HL-60 (cell line): ENCODE data around the gene CYB561D2.

ENCODE experiments used
- DNase-seq, 2 experiments: peaks; one replicate each; pipeline ENCODE4 v3.0.0-alpha.2; 2010 to 2020; ENCODE audit warnings: low read depth in 1 of 2, low spot score in 1 of 2
- H3K27ac ChIP-seq: fragments of 250-450 bp; sonication (Bioruptor Pico); replicated peaks from 2 replicates; pipeline ENCODE4 v1.5.1; 2020; ENCODE audit warnings: mild to moderate bottlenecking, moderate library complexity
- H3K27me3 ChIP-seq: fragments of 250-450 bp; sonication (Bioruptor Pico); 2 replicates; pipeline ENCODE4 v1.5.1; 2021; ENCODE audit warnings: mild to moderate bottlenecking, moderate library complexity; ENCODE audit not compliant: insufficient read depth, poor library complexity, severe bottlenecking
- H3K4me3 ChIP-seq: replicated peaks from 2 replicates; pipeline ENCODE4 v1.5.1; 2011; ENCODE audit warnings: mild to moderate bottlenecking, control low read depth, low read length; ENCODE audit not compliant: insufficient read depth
- GABPA ChIP-seq: IDR thresholded peaks from 2 replicates; pipeline ENCODE4 v1.6.1; 2012; ENCODE audit warnings: low read depth
- POLR2AphosphoS5 ChIP-seq: IDR thresholded peaks from 2 replicates; pipeline ENCODE4 v1.6.1; 2012; ENCODE audit warnings: low read depth
- SPI1 ChIP-seq: IDR thresholded peaks from 2 replicates; pipeline ENCODE4 v1.6.1; 2012; ENCODE audit warnings: low read depth, mild to moderate bottlenecking, borderline replicate concordance
- TF ChIP-seq, protein P1 (sequence below): IDR thresholded peaks from 2 replicates; pipeline ENCODE4 v1.6.1; 2012; ENCODE audit warnings: low read depth; ENCODE audit not compliant: insufficient replicate concordance
- TF ChIP-seq, protein P2 (sequence below): IDR thresholded peaks from one replicate; pipeline ENCODE4 v1.5.1; 2011; ENCODE audit warnings: low read length, control low read depth, inconsistent platforms; ENCODE audit not compliant: insufficient read depth

CYB561D2 gene

DNA sequence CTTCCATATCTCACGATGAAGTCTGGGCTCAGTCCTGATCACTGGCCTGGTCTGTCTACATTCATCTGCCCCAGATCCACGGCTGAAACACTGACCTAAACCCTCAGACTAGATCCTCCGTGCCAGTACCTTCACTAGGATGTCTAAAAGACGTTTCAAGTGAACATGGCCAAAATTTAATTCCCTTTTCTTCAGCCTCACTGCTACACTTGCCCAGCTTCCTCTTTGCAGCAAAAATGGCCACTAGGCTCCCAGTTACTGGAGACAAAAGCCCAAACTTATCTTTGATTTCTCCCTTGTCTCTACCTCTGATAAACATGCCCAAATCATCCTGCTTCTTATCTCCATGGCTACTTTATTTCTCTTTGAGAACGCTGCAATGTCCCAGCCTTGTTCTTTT lies 11.7 kb upstream of the CYB561D2 start:
- H3K27me3 ChIP-seq, result no peaks in the 10 kb centered on the region
- peak overlapping the region; percentile 68 for H3K4me3 ChIP-seq
- peak in 1 of 2 experiments; percentile 64 for DNase-seq
- peak overlapping the region; percentile 99 for H3K27ac ChIP-seq
- TF ChIP-seq SPI1 (peak; percentile 54; the same call in 1 of the 2 replicates), POLR2AphosphoS5 (no peak)

DNA sequence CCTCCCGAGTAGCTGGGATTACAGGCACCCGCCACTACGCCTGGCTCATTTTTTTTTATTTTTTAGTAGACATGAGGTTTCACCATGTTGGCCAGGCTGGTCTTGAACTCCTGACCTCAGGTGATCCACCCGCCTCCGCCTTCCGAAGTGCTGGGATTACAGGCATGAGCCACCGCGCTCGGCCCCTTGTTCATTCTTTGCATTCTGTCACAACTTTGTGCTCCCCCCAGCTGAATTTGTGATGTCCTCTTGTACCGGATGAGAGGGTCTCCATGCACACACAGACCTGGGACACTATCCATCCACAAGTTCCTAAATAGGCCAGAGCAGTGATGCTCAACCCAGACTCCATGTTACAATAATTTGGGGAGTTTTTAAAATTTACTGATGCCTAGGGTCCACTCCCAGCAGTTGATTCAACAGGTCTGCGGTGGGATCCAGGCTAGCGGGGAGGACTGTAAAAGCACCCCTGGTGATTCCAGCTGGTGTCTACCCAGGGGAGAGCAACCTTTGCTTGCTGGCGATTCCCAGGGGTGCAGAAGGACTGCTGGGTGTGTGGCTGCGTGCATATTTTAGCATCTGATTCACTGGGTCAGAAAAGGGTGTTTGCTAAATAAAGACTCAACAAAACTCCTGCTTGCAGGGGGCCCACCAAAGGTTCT lies 11.0 kb upstream of the CYB561D2 start:
- DNase-seq, result no peak
- no peak for TF ChIP-seq GABPA
- no peak for TF ChIP-seq SPI1
- TF ChIP-seq, protein P1, sequence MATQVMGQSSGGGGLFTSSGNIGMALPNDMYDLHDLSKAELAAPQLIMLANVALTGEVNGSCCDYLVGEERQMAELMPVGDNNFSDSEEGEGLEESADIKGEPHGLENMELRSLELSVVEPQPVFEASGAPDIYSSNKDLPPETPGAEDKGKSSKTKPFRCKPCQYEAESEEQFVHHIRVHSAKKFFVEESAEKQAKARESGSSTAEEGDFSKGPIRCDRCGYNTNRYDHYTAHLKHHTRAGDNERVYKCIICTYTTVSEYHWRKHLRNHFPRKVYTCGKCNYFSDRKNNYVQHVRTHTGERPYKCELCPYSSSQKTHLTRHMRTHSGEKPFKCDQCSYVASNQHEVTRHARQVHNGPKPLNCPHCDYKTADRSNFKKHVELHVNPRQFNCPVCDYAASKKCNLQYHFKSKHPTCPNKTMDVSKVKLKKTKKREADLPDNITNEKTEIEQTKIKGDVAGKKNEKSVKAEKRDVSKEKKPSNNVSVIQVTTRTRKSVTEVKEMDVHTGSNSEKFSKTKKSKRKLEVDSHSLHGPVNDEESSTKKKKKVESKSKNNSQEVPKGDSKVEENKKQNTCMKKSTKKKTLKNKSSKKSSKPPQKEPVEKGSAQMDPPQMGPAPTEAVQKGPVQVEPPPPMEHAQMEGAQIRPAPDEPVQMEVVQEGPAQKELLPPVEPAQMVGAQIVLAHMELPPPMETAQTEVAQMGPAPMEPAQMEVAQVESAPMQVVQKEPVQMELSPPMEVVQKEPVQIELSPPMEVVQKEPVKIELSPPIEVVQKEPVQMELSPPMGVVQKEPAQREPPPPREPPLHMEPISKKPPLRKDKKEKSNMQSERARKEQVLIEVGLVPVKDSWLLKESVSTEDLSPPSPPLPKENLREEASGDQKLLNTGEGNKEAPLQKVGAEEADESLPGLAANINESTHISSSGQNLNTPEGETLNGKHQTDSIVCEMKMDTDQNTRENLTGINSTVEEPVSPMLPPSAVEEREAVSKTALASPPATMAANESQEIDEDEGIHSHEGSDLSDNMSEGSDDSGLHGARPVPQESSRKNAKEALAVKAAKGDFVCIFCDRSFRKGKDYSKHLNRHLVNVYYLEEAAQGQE, result no peak
- TF ChIP-seq POLR2AphosphoS5, result no peak
- TF ChIP-seq, protein P2, sequence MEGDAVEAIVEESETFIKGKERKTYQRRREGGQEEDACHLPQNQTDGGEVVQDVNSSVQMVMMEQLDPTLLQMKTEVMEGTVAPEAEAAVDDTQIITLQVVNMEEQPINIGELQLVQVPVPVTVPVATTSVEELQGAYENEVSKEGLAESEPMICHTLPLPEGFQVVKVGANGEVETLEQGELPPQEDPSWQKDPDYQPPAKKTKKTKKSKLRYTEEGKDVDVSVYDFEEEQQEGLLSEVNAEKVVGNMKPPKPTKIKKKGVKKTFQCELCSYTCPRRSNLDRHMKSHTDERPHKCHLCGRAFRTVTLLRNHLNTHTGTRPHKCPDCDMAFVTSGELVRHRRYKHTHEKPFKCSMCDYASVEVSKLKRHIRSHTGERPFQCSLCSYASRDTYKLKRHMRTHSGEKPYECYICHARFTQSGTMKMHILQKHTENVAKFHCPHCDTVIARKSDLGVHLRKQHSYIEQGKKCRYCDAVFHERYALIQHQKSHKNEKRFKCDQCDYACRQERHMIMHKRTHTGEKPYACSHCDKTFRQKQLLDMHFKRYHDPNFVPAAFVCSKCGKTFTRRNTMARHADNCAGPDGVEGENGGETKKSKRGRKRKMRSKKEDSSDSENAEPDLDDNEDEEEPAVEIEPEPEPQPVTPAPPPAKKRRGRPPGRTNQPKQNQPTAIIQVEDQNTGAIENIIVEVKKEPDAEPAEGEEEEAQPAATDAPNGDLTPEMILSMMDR, result no peak
- no peaks in the 10 kb centered on the region for H3K27me3 ChIP-seq
- peak overlapping the region; percentile 99 for H3K27ac ChIP-seq
- H3K4me3 ChIP-seq, result peak overlapping the region; percentile 68

DNA sequence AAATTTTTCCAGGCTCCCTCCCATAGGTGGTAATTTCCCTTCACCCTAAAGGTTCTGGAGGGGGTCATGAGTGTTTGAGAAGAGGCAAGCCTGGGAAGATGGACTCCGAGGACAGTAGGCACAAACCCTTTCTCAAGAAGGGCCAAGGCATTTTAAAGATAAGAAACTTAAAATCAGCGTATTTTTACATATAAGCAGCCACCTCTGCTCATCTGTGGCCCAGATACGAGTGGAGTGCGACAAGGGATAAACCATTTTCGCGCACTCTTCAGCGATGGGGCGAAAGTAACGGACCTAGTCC lies 10.6 kb upstream of the CYB561D2 start:
- peak overlapping the region; percentile 99 for H3K27ac ChIP-seq
- H3K27me3 ChIP-seq, result no peaks in the 10 kb centered on the region
- H3K4me3 ChIP-seq, result peak overlapping the region; percentile 68
- TF ChIP-seq, protein P2, result no peak
- TF ChIP-seq SPI1, result no peak
- TF ChIP-seq, protein P1, result no peak
- TF ChIP-seq GABPA, result no peak
- TF ChIP-seq POLR2AphosphoS5, result no peak
- no peak for DNase-seq

DNA sequence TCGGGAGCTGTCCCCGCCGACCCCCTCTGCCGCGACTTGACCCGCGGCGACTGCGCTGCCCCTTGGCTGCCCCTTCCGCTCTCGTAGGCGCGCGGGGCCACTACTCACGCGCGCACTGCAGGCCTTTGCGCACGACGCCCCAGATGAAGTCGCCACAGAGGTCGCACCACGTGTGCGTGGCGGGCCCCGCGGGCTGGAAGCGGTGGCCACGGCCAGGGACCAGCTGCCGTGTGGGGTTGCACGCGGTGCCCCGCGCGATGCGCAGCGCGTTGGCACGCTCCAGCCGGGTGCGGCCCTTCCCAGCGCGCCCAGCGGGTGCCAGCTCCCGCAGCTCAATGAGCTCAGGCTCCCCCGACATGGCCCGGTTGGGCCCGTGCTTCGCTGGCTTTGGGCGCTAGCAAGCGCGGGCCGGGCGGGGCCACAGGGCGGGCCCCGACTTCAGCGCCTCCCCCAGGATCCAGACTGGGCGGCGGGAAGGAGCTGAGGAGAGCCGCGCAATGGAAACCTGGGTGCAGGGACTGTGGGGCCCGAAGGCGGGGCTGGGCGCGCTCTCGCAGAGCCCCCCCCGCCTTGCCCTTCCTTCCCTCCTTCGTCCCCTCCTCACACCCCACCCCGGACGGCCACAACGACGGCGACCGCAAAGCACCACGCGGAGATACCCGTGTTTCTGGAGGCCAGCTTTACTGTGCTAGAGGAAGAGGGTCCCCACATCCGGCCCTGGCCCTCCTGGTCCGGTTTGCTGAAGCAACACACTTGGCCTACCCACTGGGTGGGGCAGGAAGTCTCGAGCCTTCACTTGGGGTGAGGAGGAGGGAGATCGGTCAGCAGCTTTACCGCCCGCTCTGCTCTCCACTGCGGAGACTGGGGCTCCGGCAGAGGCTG lies 10.0 kb upstream of the CYB561D2 start, which contains the start of gene RASSF1:
Gene RASSF1, minus strand, starts transcription at position 389 of the 882 bp plus-strand sequence. Its CDS starts 31 bp downstream, at position 358.
- peak within 1 kb of the TSS; percentile 99 for H3K27ac ChIP-seq
- no peaks in the 10 kb centered on the region for H3K27me3 ChIP-seq
- DNase-seq, result peak; percentile 95 to 97
- TF ChIP-seq, protein P1, result peak; percentile 57
- no peak; the same call in 1 of the 2 replicates for TF ChIP-seq SPI1
- peak; percentile 80 for TF ChIP-seq POLR2AphosphoS5
- TF ChIP-seq GABPA, result peak; percentile 65
- peak within 1 kb of the TSS; percentile 68 for H3K4me3 ChIP-seq
